Cardiac muscle cell (in vitro differentiated cells and primary cell): ENCODE measurements around the gene BPNT1. TPM values are rescaled to one million over a fixed set of nuclear protein-coding genes. Genes with fewer than 3 reads are reported as not detected.
"Not testable (repeated sequence)": the region's sequence is repeated elsewhere in the genome, so short reads cannot be mapped to it uniquely, and the experiment has no call there.

ENCODE experiments used
- DNase-seq, 2 donors: peaks; one replicate each; pipeline versions ENCODE4 v3.0.0 to v3.0.0-alpha.2; 2010 to 2017; ENCODE audit warnings: low read depth in 1 of 2, low spot score in 1 of 2
- H3K27ac ChIP-seq: fragments of 200-600 bp; sonication (generic); 2 replicates; pipeline ENCODE4 v1.5.1; 2016
- H3K27me3 ChIP-seq: fragments of 200-600 bp; sonication (generic); 2 replicates; pipeline ENCODE4 v1.6.0; 2016; ENCODE audit warnings: control low read depth
- H3K36me3 ChIP-seq: fragments of 200-600 bp; sonication (generic); 2 replicates; pipeline ENCODE4 v1.5.1; 2016; ENCODE audit warnings: control low read depth
- H3K4me1 ChIP-seq: fragments of 200-600 bp; sonication (generic); 2 replicates; pipeline ENCODE4 v1.8.1; 2017; ENCODE audit warnings: low read depth, mild to moderate bottlenecking, mixed run types
- H3K4me3 ChIP-seq: fragments of 200-600 bp; sonication (generic); 2 replicates; pipeline ENCODE4 v1.5.1; 2016; ENCODE audit warnings: mild to moderate bottlenecking
- H3K9me3 ChIP-seq: fragments of 200-600 bp; sonication (generic); 2 replicates; pipeline ENCODE4 v1.5.1; 2017; ENCODE audit warnings: low read depth, mild to moderate bottlenecking, control low read depth
- CTCF ChIP-seq: IDR thresholded peaks from 2 replicates; pipeline ENCODE4 v1.5.1; 2012; ENCODE audit warnings: low read depth, mild to moderate bottlenecking, low read length
- polyA plus RNA-seq: library from polyadenylated mRNA; unstranded; fragments of >200 nt; fragmentation: Nextera tagmentation; extraction: Ambion mirVana; gene quantifications from 2 replicates; pipeline ENCODE4 v1.2.1, GENCODE V29; 2016
- total RNA-seq: library from RNA; depleted of rRNA; stranded (reverse); fragments of >200 nt; gene quantifications from 2 replicates; pipeline ENCODE4 v1.2.3, GENCODE V29; 2016

The BPNT1 gene
- total and polyA plus RNA-seq, 2 experiments from 2014 or later = 12.4 to 27.7 TPM

GRCh38 chr1:220092694-220093093, 3.1 kb upstream of the BPNT1 start:
- TF ChIP-seq CTCF = no peak
- no peak overlapping the region for H3K4me3 ChIP-seq
- no peak overlapping the region for H3K27ac ChIP-seq
- H3K36me3 ChIP-seq = peaks cover 5% of the 10 kb centered on the region
- H3K27me3 ChIP-seq = no peaks in the 10 kb centered on the region
- H3K9me3 ChIP-seq = no peaks in the 10 kb centered on the region
- H3K4me1 ChIP-seq = peaks cover 13% of the 10 kb centered on the region
- no peak for DNase-seq

- H3K4me1 ChIP-seq, H3K4me3 ChIP-seq, DNase-seq, H3K9me3 ChIP-seq, H3K27me3 ChIP-seq, H3K36me3 ChIP-seq, H3K27ac ChIP-seq: not testable (repeated sequence)
Measured at GRCh38 chr1:220086261-220086686, 3.3 kb downstream of the BPNT1 start.

GRCh38 chr1:220084460-220084859, 5.1 kb downstream of the BPNT1 start:
- Histone ChIP-seq H3K9me3 (no peaks in the 10 kb centered on the region), H3K4me3 (no peak overlapping the region), H3K27me3 (no peaks in the 10 kb centered on the region), H3K27ac (no peak overlapping the region), H3K36me3 (peaks cover 4% of the 10 kb centered on the region), H3K4me1 (no peaks in the 10 kb centered on the region)
- TF ChIP-seq CTCF = no peak
- peak in 1 of 2 donors; percentile 10 for DNase-seq

GRCh38 chr1:220077887-220078286, 11.7 kb downstream of the BPNT1 start:
- no peak for DNase-seq
- no peak for TF ChIP-seq CTCF
- Histone ChIP-seq H3K4me3 (no peak overlapping the region), H3K27me3 (no peaks in the 10 kb centered on the region), H3K27ac (no peak overlapping the region), H3K4me1 (no peaks in the 10 kb centered on the region), H3K9me3 (no peaks in the 10 kb centered on the region), H3K36me3 (peaks cover 4% of the 10 kb centered on the region)

- Histone ChIP-seq H3K9me3 (no peaks in the 10 kb centered on the region), H3K4me1 (no peaks in the 10 kb centered on the region), H3K4me3 (no peak overlapping the region), H3K27ac (no peak overlapping the region), H3K36me3 (peaks cover 11% of the 10 kb centered on the region), H3K27me3 (no peaks in the 10 kb centered on the region)
- no peak for TF ChIP-seq CTCF
- no peak for DNase-seq
Measured at GRCh38 chr1:220076861-220077762, 12.5 kb downstream of the BPNT1 start.
